IMR-90 (cell line): Measurements from ENCODE around the gene SNTG2. TPM values are rescaled to one million over a fixed set of nuclear protein-coding genes. Genes with fewer than 3 reads are reported as not detected.

Experiments used
- ATAC-seq: fragments of 200-7000 bp; cut with Tn5 transposase; 2 replicates; pipeline ENCODE4 v1.9.1; 2020; ENCODE audit warnings: low read depth, mild to moderate bottlenecking, moderate library complexity
- BruUV-seq: library from RNA; stranded (reverse); fragments of 400-500 nt; replicated peaks from 2 replicates; lab custom pipeline; 2021; lab: Mats Ljungman, UMichigan
- CTCF ChIA-PET: fragments of 300-600 bp; formaldehyde crosslinking; extraction: SDS; loops from one replicate; lab custom pipeline; 2021; ENCODE audit warnings: antibody characterized with exemption; lab: Yijun Ruan, JAX
- POLR2A ChIA-PET: fragments of 300-600 bp; sonication (Branson Sonifier 250); formaldehyde crosslinking; loops from one replicate; lab custom pipeline; 2022; ENCODE audit warnings: antibody characterized with exemption; ENCODE audit not compliant: unreplicated experiment; lab: Charles Lee
- DNase-seq: peaks from one replicate; pipeline ENCODE4 v3.0.0; 2013
- H2AFZ ChIP-seq: replicated peaks from 2 replicates; pipeline ENCODE3; 2013; ENCODE audit warnings: low read length, mild to moderate bottlenecking; ENCODE audit not compliant: poor library complexity
- H2AK5ac ChIP-seq: 2 replicates; pipeline ENCODE4 v1.6.1; 2013; ENCODE audit warnings: low read depth, low read length, inconsistent platforms
- H2AK9ac ChIP-seq: replicated peaks from 2 replicates; pipeline ENCODE3; 2013; ENCODE audit warnings: mild to moderate bottlenecking, low read depth, low read length, moderate library complexity; ENCODE audit not compliant: poor library complexity
- H2BK120ac ChIP-seq: 2 replicates; pipeline ENCODE4 v1.6.1; 2013; ENCODE audit warnings: low read depth, low read length, inconsistent platforms
- H2BK15ac ChIP-seq: 3 replicates; pipeline ENCODE4 v1.6.1; 2013; ENCODE audit warnings: low read depth, low read length, inconsistent platforms
- H2BK20ac ChIP-seq: 2 replicates; pipeline ENCODE4 v1.6.1; 2013; ENCODE audit warnings: low read depth, mild to moderate bottlenecking, inconsistent platforms, low read length, moderate library complexity
- H2BK5ac ChIP-seq: 2 replicates; pipeline ENCODE4 v1.6.1; 2013; ENCODE audit warnings: mild to moderate bottlenecking, low read depth, low read length, inconsistent platforms; ENCODE audit not compliant: poor library complexity, severe bottlenecking
- H3K14ac ChIP-seq: replicated peaks from 2 replicates; pipeline ENCODE4 v1.6.1; 2013; ENCODE audit warnings: low read depth, low read length, inconsistent platforms
- H3K18ac ChIP-seq: 2 replicates; pipeline ENCODE4 v1.6.1; 2013; ENCODE audit warnings: low read depth, low read length, control low read depth
- H3K23ac ChIP-seq: 2 replicates; pipeline ENCODE4 v1.6.1; 2013; ENCODE audit warnings: low read depth, low read length, inconsistent platforms
- H3K27ac ChIP-seq: 2 replicates; pipeline ENCODE4 v1.5.1; 2013; ENCODE audit warnings: mild to moderate bottlenecking, control low read depth, low read length; ENCODE audit not compliant: insufficient read depth
- H3K27me3 ChIP-seq: 2 replicates; pipeline ENCODE4 v1.6.1; 2013; ENCODE audit warnings: low read length; ENCODE audit not compliant: control insufficient read depth, insufficient read depth
- H3K36me3 ChIP-seq: 2 replicates; pipeline ENCODE4 v1.6.1; 2013; ENCODE audit warnings: low read length, mixed read lengths; ENCODE audit not compliant: control insufficient read depth, insufficient read depth
- H3K4ac ChIP-seq: 2 replicates; pipeline ENCODE4 v1.6.1; 2013; ENCODE audit warnings: low read depth, low read length, inconsistent platforms
- H3K4me1 ChIP-seq: 2 replicates; pipeline ENCODE4 v1.6.1; 2013; ENCODE audit warnings: low read length, mixed read lengths; ENCODE audit not compliant: control insufficient read depth, insufficient read depth
- H3K4me2 ChIP-seq: 2 replicates; pipeline ENCODE4 v1.6.1; 2013; ENCODE audit warnings: low read depth, mild to moderate bottlenecking, control low read depth, low read length, moderate library complexity
- H3K4me3 ChIP-seq: 2 replicates; pipeline ENCODE4 v1.5.1; 2013; ENCODE audit warnings: low read depth, mild to moderate bottlenecking, control low read depth, low read length, moderate library complexity; ENCODE audit not compliant: insufficient read depth
- H3K56ac ChIP-seq: 2 replicates; pipeline ENCODE4 v1.6.1; 2013; ENCODE audit warnings: low read length, inconsistent platforms; ENCODE audit not compliant: insufficient read depth; ENCODE audit errors: extremely low read depth
- H3K79me1 ChIP-seq, 2 experiments: 2 replicates each; pipeline ENCODE4 v1.6.1; 2013; ENCODE audit warnings: low read length in 2 of 2, inconsistent platforms in 1 of 2, low read depth in 1 of 2
- H3K9ac ChIP-seq: 2 replicates; pipeline ENCODE4 v1.6.1; 2013; ENCODE audit warnings: low read depth, low read length, control low read depth
- H3K9me1 ChIP-seq: 2 replicates; pipeline ENCODE4 v1.6.1; 2013; ENCODE audit warnings: low read length, inconsistent platforms; ENCODE audit not compliant: insufficient read depth
- H3K9me3 ChIP-seq: 2 replicates; pipeline ENCODE4 v1.6.1; 2013; ENCODE audit warnings: low read length; ENCODE audit not compliant: control insufficient read depth, insufficient read depth
- H4K20me1 ChIP-seq: 2 replicates; pipeline ENCODE4 v1.6.1; 2013; ENCODE audit warnings: low read length, inconsistent platforms; ENCODE audit not compliant: insufficient read depth
- H4K5ac ChIP-seq: 2 replicates; pipeline ENCODE4 v1.6.1; 2013; ENCODE audit warnings: mild to moderate bottlenecking, low read depth, low read length, control low read depth
- H4K8ac ChIP-seq, 2 experiments: 2 replicates each; pipeline ENCODE4 v1.6.1; 2013; ENCODE audit warnings: low read depth in 2 of 2, low read length in 2 of 2, control low read depth in 1 of 2, inconsistent platforms in 1 of 2
- H4K91ac ChIP-seq: 2 replicates; pipeline ENCODE4 v1.6.1; 2013; ENCODE audit warnings: low read depth, low read length, inconsistent platforms; ENCODE audit not compliant: insufficient read depth
- BHLHE40 ChIP-seq: fragments of 150-350 bp; IDR thresholded peaks from 2 replicates; pipeline ENCODE4 v1.6.1; 2016; ENCODE audit warnings: mild to moderate bottlenecking, low read depth, low read length
- CEBPB ChIP-seq: IDR thresholded peaks from 2 replicates; pipeline ENCODE4 v1.6.1; 2012; ENCODE audit warnings: low read depth, low read length, improper control_type of control experiment
- ELK1 ChIP-seq: fragments of 150-350 bp; IDR thresholded peaks from 2 replicates; pipeline ENCODE4 v1.6.1; 2016; ENCODE audit warnings: low read depth, mild to moderate bottlenecking, low read length, moderate library complexity, borderline replicate concordance
- MAFK ChIP-seq: IDR thresholded peaks from 2 replicates; pipeline ENCODE4 v1.6.1; 2012; ENCODE audit warnings: low read depth, low read length, improper control_type of control experiment
- MAZ ChIP-seq: IDR thresholded peaks from 2 replicates; pipeline ENCODE4 v1.6.1; 2012; ENCODE audit warnings: low read depth, mild to moderate bottlenecking, low read length, improper control_type of control experiment, moderate library complexity, borderline replicate concordance
- POLR2A ChIP-seq: IDR thresholded peaks from 2 replicates; pipeline ENCODE4 v1.6.1; 2012; ENCODE audit warnings: mild to moderate bottlenecking, low read depth, low read length
- RAD21 ChIP-seq: IDR thresholded peaks from 2 replicates; pipeline ENCODE4 v1.6.1; 2012; ENCODE audit warnings: low read length, improper control_type of control experiment
- RCOR1 ChIP-seq: IDR thresholded peaks from 2 replicates; pipeline ENCODE4 v1.6.1; 2012; ENCODE audit warnings: mild to moderate bottlenecking, low read length, improper control_type of control experiment; ENCODE audit not compliant: insufficient replicate concordance
- RFX5 ChIP-seq: IDR thresholded peaks from 2 replicates; pipeline ENCODE4 v1.8.0; 2012; ENCODE audit warnings: low read depth, mild to moderate bottlenecking, low read length, moderate library complexity
- SMC3 ChIP-seq: fragments of 150-350 bp; IDR thresholded peaks from 2 replicates; pipeline ENCODE4 v1.6.1; 2016; ENCODE audit warnings: low read depth, mild to moderate bottlenecking, antibody characterized with exemption, low read length, moderate library complexity
- USF2 ChIP-seq: fragments of 150-350 bp; IDR thresholded peaks from 2 replicates; pipeline ENCODE4 v1.6.1; 2017; ENCODE audit warnings: mild to moderate bottlenecking, antibody characterized with exemption, low read length, low read depth
- WGBS, 2 experiments: methylation state at CpG; one replicate each; pipeline versions ENCODE4 v1.1.5 to v1.1.7; 2013; ENCODE audit warnings: missing lambda C conversion rate in 2 of 2; ENCODE audit not compliant: insufficient read length in 1 of 2; ENCODE audit errors: extremely low coverage in 2 of 2; 5-methylcytosine and 5-hydroxymethylcytosine counted together
- dilution Hi-C: fragments of 300-500 bp; cut with HindIII; formaldehyde crosslinking; loops from one replicate; pipeline ENCODE4 v1.14.3; 2018; ENCODE audit warnings: low sequenced_read_pairs; ENCODE audit not compliant: unreplicated experiment
- in situ Hi-C: fragments of 300-500 bp; cut with MboI; formaldehyde crosslinking; loops from 3 replicates; pipeline ENCODE4 v1.14.3; 2019; ENCODE audit warnings: low sequenced_read_pairs, inconsistent platforms, mixed read lengths
- intact Hi-C: fragments of 100-400 bp; cut with micrococcal nuclease; formaldehyde crosslinking; loops from 2 replicates; pipeline ENCODE4 v1.10.0; 2022
- polyA plus RNA-seq, 3 experiments: library from polyadenylated mRNA; depleted of rRNA; stranded (reverse); fragments of >200 nt; gene quantifications; 2 replicates each; pipeline ENCODE4 v1.2.3, GENCODE V29; 2012; ENCODE audit warnings: low replicate concordance in 1 of 3
- total RNA-seq: library from RNA; depleted of rRNA; stranded (reverse); fragments of >200 nt; gene quantifications from 2 replicates; pipeline ENCODE4 v1.2.3, GENCODE V29; 2012
- TF ChIP-seq, protein P1 (sequence below): conservative IDR thresholded peaks from 2 replicates; pipeline ENCODE4 v1.5.1; 2012; ENCODE audit warnings: mild to moderate bottlenecking, low read depth, low read length, improper control_type of control experiment

Gene SNTG2
- total and polyA plus RNA-seq, 2 of the 4 experiments (the other 2 are of a cell fraction) = under 0.01 to 0.17 TPM

DNA sequence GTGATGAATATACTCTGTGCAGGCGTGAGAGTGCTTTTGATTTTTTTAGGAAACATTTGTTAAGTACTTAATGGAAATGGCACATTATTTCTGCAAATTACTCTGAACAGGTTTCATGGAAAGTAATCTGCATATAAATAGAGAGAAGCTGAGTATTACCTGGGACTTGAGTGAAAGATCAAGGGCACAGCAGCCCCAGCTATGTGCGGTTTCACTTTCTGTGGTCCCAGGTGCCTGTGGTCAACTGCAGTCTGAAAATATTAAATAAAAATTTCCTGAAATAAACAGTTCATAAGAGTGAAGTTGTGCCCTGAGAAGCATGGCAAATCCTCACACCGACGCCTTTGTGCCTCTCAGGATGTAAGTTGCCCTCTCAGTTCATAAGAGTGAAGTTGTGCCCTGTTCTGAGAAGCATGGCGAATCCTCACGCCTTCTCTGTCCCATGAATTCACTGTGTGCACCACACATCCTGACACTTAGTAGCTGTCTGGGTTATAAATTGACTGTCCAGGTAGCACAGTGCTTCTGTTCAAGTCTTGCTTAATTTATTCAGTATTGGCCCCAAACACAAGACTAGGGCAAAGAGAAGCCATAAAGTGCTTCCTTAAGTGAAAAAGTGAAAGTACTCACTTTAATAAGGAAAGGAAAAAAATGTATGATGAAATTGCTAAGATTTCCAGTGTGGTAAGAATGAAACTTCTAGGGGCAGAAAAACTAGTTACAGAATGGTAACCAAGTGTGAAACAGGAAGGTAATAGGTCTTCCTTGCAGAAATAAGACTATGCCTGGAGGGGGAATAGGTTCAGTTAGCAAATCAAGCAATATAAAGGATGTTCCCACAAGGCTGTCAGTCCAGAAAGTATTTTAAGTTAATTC lies 4.3 kb upstream of the SNTG2 start:
- BruUV-seq = no TSS peak
- no peaks in the 10 kb centered on the region for H3K79me1 ChIP-seq
- H3K9me1 ChIP-seq = no peaks in the 10 kb centered on the region
- no peak overlapping the region for H2AFZ ChIP-seq
- H2AK9ac ChIP-seq = no peak overlapping the region
- no peak overlapping the region for H2BK20ac ChIP-seq
- H2AK5ac ChIP-seq = no peak overlapping the region
- no peak overlapping the region for H4K5ac ChIP-seq
- no peak overlapping the region for H3K4me2 ChIP-seq
- H4K91ac ChIP-seq = no peak overlapping the region
- no peak overlapping the region for H3K14ac ChIP-seq
- no peak overlapping the region for H3K23ac ChIP-seq
- no peak overlapping the region for H4K8ac ChIP-seq
- no peaks in the 10 kb centered on the region for H3K36me3 ChIP-seq
- no peak overlapping the region for H3K18ac ChIP-seq
- dilution Hi-C loops = no loop called here
- no peak overlapping the region for H3K4ac ChIP-seq
- no peak for TF ChIP-seq RAD21
- no peak for TF ChIP-seq MAFK
- TF ChIP-seq MAZ = no peak
- TF ChIP-seq RFX5 = no peak
- TF ChIP-seq USF2 = no peak
- TF ChIP-seq, protein P1, sequence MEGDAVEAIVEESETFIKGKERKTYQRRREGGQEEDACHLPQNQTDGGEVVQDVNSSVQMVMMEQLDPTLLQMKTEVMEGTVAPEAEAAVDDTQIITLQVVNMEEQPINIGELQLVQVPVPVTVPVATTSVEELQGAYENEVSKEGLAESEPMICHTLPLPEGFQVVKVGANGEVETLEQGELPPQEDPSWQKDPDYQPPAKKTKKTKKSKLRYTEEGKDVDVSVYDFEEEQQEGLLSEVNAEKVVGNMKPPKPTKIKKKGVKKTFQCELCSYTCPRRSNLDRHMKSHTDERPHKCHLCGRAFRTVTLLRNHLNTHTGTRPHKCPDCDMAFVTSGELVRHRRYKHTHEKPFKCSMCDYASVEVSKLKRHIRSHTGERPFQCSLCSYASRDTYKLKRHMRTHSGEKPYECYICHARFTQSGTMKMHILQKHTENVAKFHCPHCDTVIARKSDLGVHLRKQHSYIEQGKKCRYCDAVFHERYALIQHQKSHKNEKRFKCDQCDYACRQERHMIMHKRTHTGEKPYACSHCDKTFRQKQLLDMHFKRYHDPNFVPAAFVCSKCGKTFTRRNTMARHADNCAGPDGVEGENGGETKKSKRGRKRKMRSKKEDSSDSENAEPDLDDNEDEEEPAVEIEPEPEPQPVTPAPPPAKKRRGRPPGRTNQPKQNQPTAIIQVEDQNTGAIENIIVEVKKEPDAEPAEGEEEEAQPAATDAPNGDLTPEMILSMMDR = no peak
- TF ChIP-seq RCOR1 = no peak
- no peak for TF ChIP-seq BHLHE40
- no peak for TF ChIP-seq CEBPB
- no peak for TF ChIP-seq POLR2A
- TF ChIP-seq ELK1 = no peak
- TF ChIP-seq SMC3 = no peak
- POLR2A ChIA-PET = no interaction called here
- no peaks in the 10 kb centered on the region for H4K20me1 ChIP-seq
- H2BK120ac ChIP-seq = no peak overlapping the region
- H3K27ac ChIP-seq = no peak overlapping the region
- no peak overlapping the region for H3K56ac ChIP-seq
- in situ Hi-C loops = loop anchor here (25.0 kb wide), 1 partner anchor 891 kb away; no protein-coding TSS in a partner anchor
- no peak for DNase-seq
- H3K27me3 ChIP-seq = peaks cover 18% of the 10 kb centered on the region
- intact Hi-C loops = no loop called here
- ATAC-seq = no peak
- no peaks in the 10 kb centered on the region for H3K4me1 ChIP-seq
- CTCF ChIA-PET = no interaction called here
- no peaks in the 10 kb centered on the region; the same call in 1 of the 2 replicates for H3K9me3 ChIP-seq
- WGBS, 2 experiments = no CpG with 5 or more reads among the region's 6 CpGs
- no peak overlapping the region for H2BK15ac ChIP-seq
- no peak overlapping the region for H3K9ac ChIP-seq
- no peak overlapping the region for H3K4me3 ChIP-seq
- H2BK5ac ChIP-seq = no peak overlapping the region
